ENCODE measurements around the gene SURF6.

DNA sequence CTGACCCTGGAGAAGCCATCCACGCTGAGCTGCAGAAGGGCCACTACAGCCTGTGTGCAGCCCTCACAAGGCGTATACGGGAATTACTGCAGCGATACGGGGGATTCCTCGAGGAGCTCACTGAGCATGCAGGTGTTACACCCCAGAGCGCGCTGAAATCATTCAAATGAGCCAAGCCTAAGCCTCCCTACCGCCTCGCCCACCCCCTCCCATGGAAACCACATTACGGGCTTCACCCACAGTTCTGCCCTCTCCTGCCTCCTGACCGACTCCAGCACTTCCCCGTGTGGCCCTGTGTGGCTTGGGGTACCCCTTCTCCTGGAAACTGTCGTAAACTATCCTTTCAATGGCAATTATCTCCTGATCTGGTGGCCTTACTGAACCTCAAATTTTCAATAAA lies 13.3 kb downstream of the SURF6 start:
- TF ChIP-seq, protein P1, sequence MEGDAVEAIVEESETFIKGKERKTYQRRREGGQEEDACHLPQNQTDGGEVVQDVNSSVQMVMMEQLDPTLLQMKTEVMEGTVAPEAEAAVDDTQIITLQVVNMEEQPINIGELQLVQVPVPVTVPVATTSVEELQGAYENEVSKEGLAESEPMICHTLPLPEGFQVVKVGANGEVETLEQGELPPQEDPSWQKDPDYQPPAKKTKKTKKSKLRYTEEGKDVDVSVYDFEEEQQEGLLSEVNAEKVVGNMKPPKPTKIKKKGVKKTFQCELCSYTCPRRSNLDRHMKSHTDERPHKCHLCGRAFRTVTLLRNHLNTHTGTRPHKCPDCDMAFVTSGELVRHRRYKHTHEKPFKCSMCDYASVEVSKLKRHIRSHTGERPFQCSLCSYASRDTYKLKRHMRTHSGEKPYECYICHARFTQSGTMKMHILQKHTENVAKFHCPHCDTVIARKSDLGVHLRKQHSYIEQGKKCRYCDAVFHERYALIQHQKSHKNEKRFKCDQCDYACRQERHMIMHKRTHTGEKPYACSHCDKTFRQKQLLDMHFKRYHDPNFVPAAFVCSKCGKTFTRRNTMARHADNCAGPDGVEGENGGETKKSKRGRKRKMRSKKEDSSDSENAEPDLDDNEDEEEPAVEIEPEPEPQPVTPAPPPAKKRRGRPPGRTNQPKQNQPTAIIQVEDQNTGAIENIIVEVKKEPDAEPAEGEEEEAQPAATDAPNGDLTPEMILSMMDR (conservative IDR thresholded peaks at IDR 0.05), result no peak
- TF ChIP-seq EZH2 (IDR thresholded peaks at IDR 0.05; ENCODE audit: low read depth), result no peak
